NT2/D1 (cell line): Measurements from ENCODE around the gene GNAI3.

Experiments used
- SUZ12 ChIP-seq: IDR thresholded peaks from 2 replicates; pipeline ENCODE4 v1.6.1; 2011; ENCODE audit not compliant: insufficient read length, insufficient read depth; ENCODE audit errors: extremely low read depth
- YY1 ChIP-seq: IDR thresholded peaks from 2 replicates; pipeline ENCODE4 v1.6.1; 2011; ENCODE audit not compliant: insufficient read length, insufficient read depth
- ZNF274 ChIP-seq: IDR thresholded peaks from 2 replicates; pipeline ENCODE4 v1.6.1; 2011; ENCODE audit warnings: mild to moderate bottlenecking, low read depth, low read length

DNA sequence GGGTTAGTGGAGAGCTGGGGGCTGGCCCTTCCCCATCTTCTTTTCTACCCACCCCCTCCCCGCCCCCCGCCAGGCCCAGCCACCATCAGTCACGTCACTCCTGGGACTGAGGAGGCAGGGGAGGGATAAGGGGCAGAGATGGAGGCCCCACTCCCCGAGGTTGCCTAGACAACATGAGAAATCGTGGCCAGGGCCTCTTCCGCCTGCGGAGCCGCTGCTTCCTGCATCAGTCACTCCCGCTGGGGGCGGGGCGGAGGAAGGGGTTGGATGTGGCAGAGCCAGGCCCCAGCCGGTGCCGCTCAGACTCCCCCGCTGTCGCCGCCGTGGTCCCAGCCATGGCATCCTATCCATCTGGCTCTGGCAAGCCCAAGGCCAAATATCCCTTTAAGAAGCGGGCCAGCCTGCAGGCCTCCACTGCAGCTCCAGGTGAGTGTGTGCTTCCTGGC lies 72.4 kb downstream of the GNAI3 start:
- no peak for TF ChIP-seq SUZ12
- no peak for TF ChIP-seq YY1
- TF ChIP-seq ZNF274: no peak
